ENCODE data around the gene KITLG. TPM values are rescaled to one million over a fixed set of nuclear protein-coding genes. Genes with fewer than 3 reads are reported as not detected.

The KITLG gene
- total and polyA plus RNA-seq, 2 of the 8 experiments (the other 6 are each of a cell fraction or from before 2014, with no cell fraction given): 1.3 to 7.8 TPM

GRCh38 chr12:88495031-88495430, 85.2 kb downstream of the KITLG start:
- no peak overlapping the region for H2BK120ac ChIP-seq (replicated peaks; ENCODE audit: low read depth, low read length)
- H3K23me2 ChIP-seq (ENCODE audit: low read depth, low read length): no peaks in the 10 kb centered on the region; the same call in 1 of the 2 replicates
- H3K79me1 ChIP-seq (ENCODE audit: low read depth, low read length): no peaks in the 10 kb centered on the region
- H2AK5ac ChIP-seq (ENCODE audit: low read depth, low read length): no peak overlapping the region
- no peak overlapping the region for H2BK15ac ChIP-seq (ENCODE audit: low read length)
- no peaks in the 10 kb centered on the region for H3K27me3 ChIP-seq (replicated peaks in 1 of 4; ENCODE audit: control insufficient read depth in 3 of 4, extremely low read depth in 1 of 4, insufficient read depth in 3 of 4, low read length in 3 of 4)
- DNase-seq (ENCODE audit: low read depth in 1 of 2, low spot score in 2 of 2): no peak
- no peak overlapping the region for H2BK12ac ChIP-seq (ENCODE audit: low read depth, low read length)
- H3K9me3 ChIP-seq (ENCODE audit: insufficient read depth in 2 of 2, low read depth in 1 of 2, low read length in 1 of 2): no peaks in the 10 kb centered on the region
- no peak overlapping the region for H3K4me2 ChIP-seq (ENCODE audit: insufficient read depth in 1 of 2, low read depth in 2 of 2, low read length in 2 of 2)
- no peak overlapping the region for H3K4me3 ChIP-seq (ENCODE audit: extremely low read depth in 1 of 4, insufficient read depth in 2 of 4, low read depth in 3 of 4, low read length in 4 of 4)
- no peaks in the 10 kb centered on the region for H3K4me1 ChIP-seq (replicated peaks in 1 of 4; ENCODE audit: control insufficient read depth in 3 of 4, insufficient read depth in 4 of 4, low read length in 3 of 4)
- H3K79me2 ChIP-seq (ENCODE audit: control insufficient read depth in 1 of 2, insufficient read depth in 2 of 2, low read length in 2 of 2): no peaks in the 10 kb centered on the region
- H4K8ac ChIP-seq (ENCODE audit: extremely low read depth, insufficient read depth, low read length): no peak overlapping the region
- H3K9ac ChIP-seq (replicated peaks in 1 of 4; ENCODE audit: extremely low read depth in 1 of 4, low read depth in 3 of 4, low read length in 3 of 4): no peak overlapping the region
- POLR2A ChIA-PET (ENCODE audit: partially characterized antibody): no interaction called here
- 87% methylated on average over 1 of the region's 1 CpG; no CpG with 5 or more reads in 1 of the 2 experiments for WGBS, 2 experiments (ENCODE audit: extremely low coverage in 1 of 2, insufficient coverage in 1 of 2, insufficient read length in 1 of 2, insufficient replicate concordance in 2 of 2, low coverage in 1 of 2, low lambda C conversion rate in 2 of 2, missing lambda C conversion rate in 1 of 2)
- no peak overlapping the region for H2BK20ac ChIP-seq (ENCODE audit: low read length)
- H3K18ac ChIP-seq (ENCODE audit: extremely low read depth, low read length): no peak overlapping the region
- no peak overlapping the region for H3K4ac ChIP-seq (replicated peaks; ENCODE audit: insufficient read length, low read depth, low read length)
- H4K91ac ChIP-seq (replicated peaks; ENCODE audit: insufficient read length, low read length): no peak overlapping the region
- TF ChIP-seq ZNF274 (IDR thresholded peaks at IDR 0.05; ENCODE audit: borderline replicate concordance, extremely low read depth, low read length) (no peak), ATF3 (IDR thresholded peaks at IDR 0.05; ENCODE audit: insufficient read depth, low read depth, low read length) (no peak), CBX8 (IDR thresholded peaks at IDR 0.05; ENCODE audit: borderline replicate concordance, low read depth, low read length) (no peak), CEBPB (IDR thresholded peaks at IDR 0.05; ENCODE audit: low read depth, low read length) (no peak)
- H4K20me1 ChIP-seq (replicated peaks in 1 of 2; ENCODE audit: control insufficient read depth in 1 of 2, insufficient read depth in 2 of 2, low read length in 2 of 2): no peaks in the 10 kb centered on the region
- no peak overlapping the region for H3K23ac ChIP-seq (ENCODE audit: insufficient read length)
- no peak for FAIRE-seq
- no peak overlapping the region for H4K5ac ChIP-seq (ENCODE audit: insufficient read length, low read depth, low read length)
- H3K36me3 ChIP-seq (ENCODE audit: control insufficient read depth in 2 of 4, insufficient read depth in 4 of 4, low read length in 3 of 4): no peaks in the 10 kb centered on the region
- CTCF ChIA-PET (ENCODE audit: partially characterized antibody): no interaction called here
- no peak overlapping the region for H3K27ac ChIP-seq (ENCODE audit: low read depth, low read length)
- no peak overlapping the region for H2BK5ac ChIP-seq (ENCODE audit: low read depth, low read length)
- no peak overlapping the region for H3K56ac ChIP-seq (replicated peaks; ENCODE audit: insufficient read length, low read depth, low read length)
- H3K14ac ChIP-seq (ENCODE audit: insufficient read length): no peak overlapping the region
- no peak overlapping the region for H2AFZ ChIP-seq (ENCODE audit: low read length)
